IMR-90 (cell line): ENCODE data around the gene CAMK4. TPM values are rescaled to one million over a fixed set of nuclear protein-coding genes. Genes with fewer than 3 reads are reported as not detected.

ENCODE experiments used
- ATAC-seq: fragments of 200-7000 bp; cut with Tn5 transposase; 2 replicates; pipeline ENCODE4 v1.9.1; 2020; ENCODE audit warnings: low read depth, mild to moderate bottlenecking, moderate library complexity
- BruUV-seq: library from RNA; stranded (reverse); fragments of 400-500 nt; replicated peaks from 2 replicates; lab custom pipeline; 2021; lab: Mats Ljungman, UMichigan
- CTCF ChIA-PET: fragments of 300-600 bp; formaldehyde crosslinking; extraction: SDS; loops from one replicate; lab custom pipeline; 2021; ENCODE audit warnings: antibody characterized with exemption; lab: Yijun Ruan, JAX
- POLR2A ChIA-PET: fragments of 300-600 bp; sonication (Branson Sonifier 250); formaldehyde crosslinking; loops from one replicate; lab custom pipeline; 2022; ENCODE audit warnings: antibody characterized with exemption; ENCODE audit not compliant: unreplicated experiment; lab: Charles Lee
- DNase-seq: peaks from one replicate; pipeline ENCODE4 v3.0.0; 2013
- H2AFZ ChIP-seq: replicated peaks from 2 replicates; pipeline ENCODE3; 2013; ENCODE audit warnings: low read length, mild to moderate bottlenecking; ENCODE audit not compliant: poor library complexity
- H2AK5ac ChIP-seq: 2 replicates; pipeline ENCODE4 v1.6.1; 2013; ENCODE audit warnings: low read depth, low read length, inconsistent platforms
- H2AK9ac ChIP-seq: replicated peaks from 2 replicates; pipeline ENCODE3; 2013; ENCODE audit warnings: mild to moderate bottlenecking, low read depth, low read length, moderate library complexity; ENCODE audit not compliant: poor library complexity
- H2BK120ac ChIP-seq: 2 replicates; pipeline ENCODE4 v1.6.1; 2013; ENCODE audit warnings: low read depth, low read length, inconsistent platforms
- H2BK15ac ChIP-seq: 3 replicates; pipeline ENCODE4 v1.6.1; 2013; ENCODE audit warnings: low read depth, low read length, inconsistent platforms
- H2BK20ac ChIP-seq: 2 replicates; pipeline ENCODE4 v1.6.1; 2013; ENCODE audit warnings: low read depth, mild to moderate bottlenecking, inconsistent platforms, low read length, moderate library complexity
- H2BK5ac ChIP-seq: 2 replicates; pipeline ENCODE4 v1.6.1; 2013; ENCODE audit warnings: mild to moderate bottlenecking, low read depth, low read length, inconsistent platforms; ENCODE audit not compliant: poor library complexity, severe bottlenecking
- H3K14ac ChIP-seq: replicated peaks from 2 replicates; pipeline ENCODE4 v1.6.1; 2013; ENCODE audit warnings: low read depth, low read length, inconsistent platforms
- H3K18ac ChIP-seq: 2 replicates; pipeline ENCODE4 v1.6.1; 2013; ENCODE audit warnings: low read depth, low read length, control low read depth
- H3K23ac ChIP-seq: 2 replicates; pipeline ENCODE4 v1.6.1; 2013; ENCODE audit warnings: low read depth, low read length, inconsistent platforms
- H3K27ac ChIP-seq: 2 replicates; pipeline ENCODE4 v1.5.1; 2013; ENCODE audit warnings: mild to moderate bottlenecking, control low read depth, low read length; ENCODE audit not compliant: insufficient read depth
- H3K27me3 ChIP-seq: 2 replicates; pipeline ENCODE4 v1.6.1; 2013; ENCODE audit warnings: low read length; ENCODE audit not compliant: control insufficient read depth, insufficient read depth
- H3K36me3 ChIP-seq: 2 replicates; pipeline ENCODE4 v1.6.1; 2013; ENCODE audit warnings: low read length, mixed read lengths; ENCODE audit not compliant: control insufficient read depth, insufficient read depth
- H3K4ac ChIP-seq: 2 replicates; pipeline ENCODE4 v1.6.1; 2013; ENCODE audit warnings: low read depth, low read length, inconsistent platforms
- H3K4me1 ChIP-seq: 2 replicates; pipeline ENCODE4 v1.6.1; 2013; ENCODE audit warnings: low read length, mixed read lengths; ENCODE audit not compliant: control insufficient read depth, insufficient read depth
- H3K4me2 ChIP-seq: 2 replicates; pipeline ENCODE4 v1.6.1; 2013; ENCODE audit warnings: low read depth, mild to moderate bottlenecking, control low read depth, low read length, moderate library complexity
- H3K4me3 ChIP-seq: 2 replicates; pipeline ENCODE4 v1.5.1; 2013; ENCODE audit warnings: low read depth, mild to moderate bottlenecking, control low read depth, low read length, moderate library complexity; ENCODE audit not compliant: insufficient read depth
- H3K56ac ChIP-seq: 2 replicates; pipeline ENCODE4 v1.6.1; 2013; ENCODE audit warnings: low read length, inconsistent platforms; ENCODE audit not compliant: insufficient read depth; ENCODE audit errors: extremely low read depth
- H3K79me1 ChIP-seq, 2 experiments: 2 replicates each; pipeline ENCODE4 v1.6.1; 2013; ENCODE audit warnings: low read length in 2 of 2, inconsistent platforms in 1 of 2, low read depth in 1 of 2
- H3K9ac ChIP-seq: 2 replicates; pipeline ENCODE4 v1.6.1; 2013; ENCODE audit warnings: low read depth, low read length, control low read depth
- H3K9me1 ChIP-seq: 2 replicates; pipeline ENCODE4 v1.6.1; 2013; ENCODE audit warnings: low read length, inconsistent platforms; ENCODE audit not compliant: insufficient read depth
- H3K9me3 ChIP-seq: 2 replicates; pipeline ENCODE4 v1.6.1; 2013; ENCODE audit warnings: low read length; ENCODE audit not compliant: control insufficient read depth, insufficient read depth
- H4K20me1 ChIP-seq: 2 replicates; pipeline ENCODE4 v1.6.1; 2013; ENCODE audit warnings: low read length, inconsistent platforms; ENCODE audit not compliant: insufficient read depth
- H4K5ac ChIP-seq: 2 replicates; pipeline ENCODE4 v1.6.1; 2013; ENCODE audit warnings: mild to moderate bottlenecking, low read depth, low read length, control low read depth
- H4K8ac ChIP-seq, 2 experiments: 2 replicates each; pipeline ENCODE4 v1.6.1; 2013; ENCODE audit warnings: low read depth in 2 of 2, low read length in 2 of 2, control low read depth in 1 of 2, inconsistent platforms in 1 of 2
- H4K91ac ChIP-seq: 2 replicates; pipeline ENCODE4 v1.6.1; 2013; ENCODE audit warnings: low read depth, low read length, inconsistent platforms; ENCODE audit not compliant: insufficient read depth
- CEBPB ChIP-seq: IDR thresholded peaks from 2 replicates; pipeline ENCODE4 v1.6.1; 2012; ENCODE audit warnings: low read depth, low read length, improper control_type of control experiment
- FOS ChIP-seq: fragments of 150-350 bp; IDR thresholded peaks from 2 replicates; pipeline ENCODE4 v1.6.1; 2016; ENCODE audit warnings: low read depth, low read length
- USF2 ChIP-seq: fragments of 150-350 bp; IDR thresholded peaks from 2 replicates; pipeline ENCODE4 v1.6.1; 2017; ENCODE audit warnings: mild to moderate bottlenecking, antibody characterized with exemption, low read length, low read depth
- WGBS, 2 experiments: methylation state at CpG; one replicate each; pipeline versions ENCODE4 v1.1.5 to v1.1.7; 2013; ENCODE audit warnings: missing lambda C conversion rate in 2 of 2; ENCODE audit not compliant: insufficient read length in 1 of 2; ENCODE audit errors: extremely low coverage in 2 of 2; 5-methylcytosine and 5-hydroxymethylcytosine counted together
- dilution Hi-C: fragments of 300-500 bp; cut with HindIII; formaldehyde crosslinking; loops from one replicate; pipeline ENCODE4 v1.14.3; 2018; ENCODE audit warnings: low sequenced_read_pairs; ENCODE audit not compliant: unreplicated experiment
- in situ Hi-C: fragments of 300-500 bp; cut with MboI; formaldehyde crosslinking; loops from 3 replicates; pipeline ENCODE4 v1.14.3; 2019; ENCODE audit warnings: low sequenced_read_pairs, inconsistent platforms, mixed read lengths
- intact Hi-C: fragments of 100-400 bp; cut with micrococcal nuclease; formaldehyde crosslinking; loops from 2 replicates; pipeline ENCODE4 v1.10.0; 2022
- polyA plus RNA-seq, 3 experiments: library from polyadenylated mRNA; depleted of rRNA; stranded (reverse); fragments of >200 nt; gene quantifications; 2 replicates each; pipeline ENCODE4 v1.2.3, GENCODE V29; 2012; ENCODE audit warnings: low replicate concordance in 1 of 3
- total RNA-seq: library from RNA; depleted of rRNA; stranded (reverse); fragments of >200 nt; gene quantifications from 2 replicates; pipeline ENCODE4 v1.2.3, GENCODE V29; 2012

Gene CAMK4
- total and polyA plus RNA-seq, 2 of the 4 experiments (the other 2 are of a cell fraction) = 3.7 to 4.8 TPM

GRCh38 chr5:111394586-111394985, 170.4 kb downstream of the CAMK4 start:
- no peak overlapping the region for H3K14ac ChIP-seq
- no peak overlapping the region for H3K23ac ChIP-seq
- H4K5ac ChIP-seq = no peak overlapping the region
- H3K9ac ChIP-seq = no peak overlapping the region
- no CpG with 5 or more reads among the region's 3 CpGs for WGBS, 2 experiments
- H3K27ac ChIP-seq = peak overlapping the region; percentile 15; the same call in 1 of the 2 replicates
- H2BK15ac ChIP-seq = no peak overlapping the region
- H3K18ac ChIP-seq = no peak overlapping the region; the same call in 1 of the 2 replicates
- peak overlapping the region; percentile 26; the same call in 1 of the 2 replicates for H2BK20ac ChIP-seq
- H3K4ac ChIP-seq = peak overlapping the region; percentile 46; the same call in 1 of the 2 replicates
- H2BK5ac ChIP-seq = peak overlapping the region; percentile 70
- 0 out of 2 replicates have a peak overlapping the region, but pooled peaks have one; percentile 68 for H2AK5ac ChIP-seq
- CTCF ChIA-PET = no interaction called here
- dilution Hi-C loops (no loop called here), intact Hi-C loops (loop anchor here (5.0 kb wide), 1 partner anchor 342 kb away; no protein-coding TSS in a partner anchor), in situ Hi-C loops (no loop called here)
- peak; percentile 91 for DNase-seq
- TF ChIP-seq USF2 (no peak), CEBPB (peak; percentile 95), FOS (peak; percentile 63)
- POLR2A ChIA-PET = no interaction called here
- H3K36me3 ChIP-seq = no peaks in the 10 kb centered on the region
- no peaks in the 10 kb centered on the region for H3K4me1 ChIP-seq
- H4K20me1 ChIP-seq = no peaks in the 10 kb centered on the region
- no peaks in the 10 kb centered on the region for H3K79me1 ChIP-seq
- H3K4me3 ChIP-seq = no peak overlapping the region
- peak overlapping the region; percentile 19; the same call in 1 of the 2 replicates for H2BK120ac ChIP-seq
- no peak overlapping the region for H2AK9ac ChIP-seq
- H4K91ac ChIP-seq = no peak overlapping the region
- H3K27me3 ChIP-seq = no peaks in the 10 kb centered on the region
- H3K4me2 ChIP-seq = no peak overlapping the region
- no peak overlapping the region for H2AFZ ChIP-seq
- H4K8ac ChIP-seq = peak overlapping the region in 1 of 2 experiments; percentile 57; a peak in 2 of 4 replicates
- no peaks in the 10 kb centered on the region for H3K9me3 ChIP-seq
- no peak overlapping the region for H3K56ac ChIP-seq
- peak; percentile 91 for ATAC-seq
- BruUV-seq = no TSS peak
- no peaks in the 10 kb centered on the region for H3K9me1 ChIP-seq
